GM23338 (cell line): ENCODE data around the gene RIN3. TPM values are rescaled to one million over a fixed set of nuclear protein-coding genes. Genes with fewer than 3 reads are reported as not detected.
"Not testable (repeated sequence)": the region's sequence is repeated elsewhere in the genome, so short reads cannot be mapped to it uniquely, and the experiment has no call there.

Experiments
- ATAC-seq: fragments of 200-7000 bp; cut with Tn5 transposase; 3 replicates; pipeline ENCODE4 v1.9.1; 2020
- DNase-seq: peaks from one replicate; pipeline ENCODE4 v3.0.0-alpha.2; 2015; ENCODE audit warnings: low spot score
- H2AFZ ChIP-seq: fragments of 200-600 bp; sonication (generic); 2 replicates; pipeline ENCODE4 v1.8.0; 2016; ENCODE audit warnings: antibody characterized with exemption, mild to moderate bottlenecking, moderate library complexity
- H3F3A ChIP-seq: fragments of 200-600 bp; sonication (generic); replicated peaks from 2 replicates; pipeline ENCODE4 v1.8.0; 2017; ENCODE audit warnings: antibody characterized with exemption, mixed run types, low read depth
- H3K27ac ChIP-seq: fragments of 200-600 bp; sonication (generic); 2 replicates; pipeline ENCODE4 v1.6.1; 2016; ENCODE audit warnings: low read depth
- H3K27me3 ChIP-seq: fragments of 200-600 bp; sonication (generic); 2 replicates; pipeline ENCODE4 v1.8.0; 2016; ENCODE audit warnings: mild to moderate bottlenecking, mixed run types, moderate library complexity; ENCODE audit not compliant: insufficient read depth
- H3K36me3 ChIP-seq: fragments of 200-600 bp; sonication (generic); 2 replicates; pipeline ENCODE4 v1.8.0; 2016; ENCODE audit warnings: mild to moderate bottlenecking; ENCODE audit not compliant: insufficient read depth
- H3K4me1 ChIP-seq: fragments of 200-600 bp; sonication (generic); 2 replicates; pipeline ENCODE4 v1.8.0; 2016; ENCODE audit warnings: mild to moderate bottlenecking, moderate library complexity; ENCODE audit not compliant: insufficient read depth
- H3K4me2 ChIP-seq: fragments of 200-600 bp; sonication (generic); 2 replicates; pipeline ENCODE4 v1.7.1; 2017; ENCODE audit warnings: mixed run types
- H3K4me3 ChIP-seq: fragments of 200-600 bp; sonication (generic); 2 replicates; pipeline ENCODE4 v1.6.1; 2016; ENCODE audit warnings: mixed run types
- H3K79me2 ChIP-seq: fragments of 200-600 bp; sonication (generic); replicated peaks from 2 replicates; pipeline ENCODE4 v1.8.0; 2017; ENCODE audit warnings: mild to moderate bottlenecking; ENCODE audit not compliant: insufficient read depth
- H3K9me2 ChIP-seq: fragments of 200-600 bp; sonication (generic); 2 replicates; pipeline ENCODE4 v1.8.0; 2017; ENCODE audit not compliant: insufficient read depth
- H4K20me1 ChIP-seq: fragments of 200-600 bp; sonication (generic); replicated peaks from 2 replicates; pipeline ENCODE4 v1.8.0; 2017; ENCODE audit warnings: mild to moderate bottlenecking; ENCODE audit not compliant: insufficient read depth
- H3K27ac Mint-ChIP-seq: 2 replicates; pipeline ENCODE4 v1.8.0; 2020; ENCODE audit warnings: inconsistent platforms, mild to moderate bottlenecking, moderate library complexity, mixed read lengths
- H3K27me3 Mint-ChIP-seq: 3 replicates; pipeline ENCODE4 v1.8.0; 2022; ENCODE audit warnings: low read depth, mild to moderate bottlenecking, moderate library complexity, mixed read lengths, inconsistent platforms; ENCODE audit not compliant: insufficient read depth, poor library complexity
- H3K36me3 Mint-ChIP-seq: 3 replicates; pipeline ENCODE4 v1.8.0; 2021; ENCODE audit warnings: low read depth, mild to moderate bottlenecking, inconsistent platforms, moderate library complexity, mixed read lengths
- H3K4me1 Mint-ChIP-seq: 3 replicates; pipeline ENCODE4 v1.8.0; 2020; ENCODE audit warnings: mild to moderate bottlenecking, inconsistent platforms, mixed read lengths
- H3K4me3 Mint-ChIP-seq: 3 replicates; pipeline ENCODE4 v1.8.0; 2021; ENCODE audit warnings: moderate library complexity, mild to moderate bottlenecking, inconsistent platforms, mixed read lengths
- H3K9me3 Mint-ChIP-seq: 3 replicates; pipeline ENCODE4 v1.8.0; 2020; ENCODE audit warnings: moderate library complexity, mild to moderate bottlenecking, inconsistent platforms, mixed read lengths
- EZH2 ChIP-seq: fragments of 200-600 bp; sonication (generic); IDR thresholded peaks from one replicate; pipeline ENCODE4 v1.8.0; 2017; ENCODE audit warnings: antibody characterized with exemption, mild to moderate bottlenecking, low read depth; ENCODE audit not compliant: unreplicated experiment
- EZH2phosphoT487 ChIP-seq: fragments of 200-600 bp; sonication (generic); IDR thresholded peaks from one replicate; pipeline ENCODE4 v1.8.1; 2018; ENCODE audit warnings: antibody characterized with exemption; ENCODE audit not compliant: unreplicated experiment
- ZNF114 ChIP-seq: fragments of 250-450 bp; sonication (Bioruptor Pico); IDR thresholded peaks from 2 replicates; pipeline ENCODE4 v1.5.0; 2020; ENCODE audit warnings: mild to moderate bottlenecking, moderate library complexity
- polyA plus RNA-seq: library from polyadenylated mRNA; unstranded; fragments of >200 nt; fragmentation: Nextera tagmentation; extraction: Ambion mirVana; gene quantifications from 2 replicates; pipeline ENCODE4 v1.2.1, GENCODE V29; 2016
- total RNA-seq: library from RNA; depleted of rRNA; stranded (reverse); fragments of >200 nt; shearing (Covaris generic); gene quantifications from 2 replicates; pipeline ENCODE4 v1.2.3, GENCODE V29; 2014
- TF ChIP-seq, protein P1 (sequence below): fragments of 250-450 bp; sonication (Bioruptor Pico); IDR thresholded peaks from 2 replicates; pipeline ENCODE4 v1.5.0; 2020; ENCODE audit warnings: mild to moderate bottlenecking, moderate library complexity
- TF ChIP-seq, protein P2 (sequence below): IDR thresholded peaks from 2 replicates; pipeline ENCODE4 v1.6.1; 2016; ENCODE audit warnings: antibody characterized with exemption
- TF ChIP-seq, protein P3 (sequence below), 2 experiments: fragments of 200-600 bp in 1 of 2; sonication (generic) in 1 of 2; conservative IDR thresholded peaks; 2 replicates each; pipeline versions ENCODE4 v1.5.1 to v1.6.1; 2016 to 2017; ENCODE audit warnings: antibody characterized with exemption in 2 of 2, low read depth in 2 of 2, mild to moderate bottlenecking in 2 of 2, moderate library complexity in 1 of 2

RIN3 gene
- total and polyA plus RNA-seq, 2 experiments from 2014 or later = 0.97 to 1.5 TPM

GRCh38 chr14:92712654-92713051 is 199.1 kb downstream of the RIN3 start (continued):
- TF ChIP-seq, protein P1, sequence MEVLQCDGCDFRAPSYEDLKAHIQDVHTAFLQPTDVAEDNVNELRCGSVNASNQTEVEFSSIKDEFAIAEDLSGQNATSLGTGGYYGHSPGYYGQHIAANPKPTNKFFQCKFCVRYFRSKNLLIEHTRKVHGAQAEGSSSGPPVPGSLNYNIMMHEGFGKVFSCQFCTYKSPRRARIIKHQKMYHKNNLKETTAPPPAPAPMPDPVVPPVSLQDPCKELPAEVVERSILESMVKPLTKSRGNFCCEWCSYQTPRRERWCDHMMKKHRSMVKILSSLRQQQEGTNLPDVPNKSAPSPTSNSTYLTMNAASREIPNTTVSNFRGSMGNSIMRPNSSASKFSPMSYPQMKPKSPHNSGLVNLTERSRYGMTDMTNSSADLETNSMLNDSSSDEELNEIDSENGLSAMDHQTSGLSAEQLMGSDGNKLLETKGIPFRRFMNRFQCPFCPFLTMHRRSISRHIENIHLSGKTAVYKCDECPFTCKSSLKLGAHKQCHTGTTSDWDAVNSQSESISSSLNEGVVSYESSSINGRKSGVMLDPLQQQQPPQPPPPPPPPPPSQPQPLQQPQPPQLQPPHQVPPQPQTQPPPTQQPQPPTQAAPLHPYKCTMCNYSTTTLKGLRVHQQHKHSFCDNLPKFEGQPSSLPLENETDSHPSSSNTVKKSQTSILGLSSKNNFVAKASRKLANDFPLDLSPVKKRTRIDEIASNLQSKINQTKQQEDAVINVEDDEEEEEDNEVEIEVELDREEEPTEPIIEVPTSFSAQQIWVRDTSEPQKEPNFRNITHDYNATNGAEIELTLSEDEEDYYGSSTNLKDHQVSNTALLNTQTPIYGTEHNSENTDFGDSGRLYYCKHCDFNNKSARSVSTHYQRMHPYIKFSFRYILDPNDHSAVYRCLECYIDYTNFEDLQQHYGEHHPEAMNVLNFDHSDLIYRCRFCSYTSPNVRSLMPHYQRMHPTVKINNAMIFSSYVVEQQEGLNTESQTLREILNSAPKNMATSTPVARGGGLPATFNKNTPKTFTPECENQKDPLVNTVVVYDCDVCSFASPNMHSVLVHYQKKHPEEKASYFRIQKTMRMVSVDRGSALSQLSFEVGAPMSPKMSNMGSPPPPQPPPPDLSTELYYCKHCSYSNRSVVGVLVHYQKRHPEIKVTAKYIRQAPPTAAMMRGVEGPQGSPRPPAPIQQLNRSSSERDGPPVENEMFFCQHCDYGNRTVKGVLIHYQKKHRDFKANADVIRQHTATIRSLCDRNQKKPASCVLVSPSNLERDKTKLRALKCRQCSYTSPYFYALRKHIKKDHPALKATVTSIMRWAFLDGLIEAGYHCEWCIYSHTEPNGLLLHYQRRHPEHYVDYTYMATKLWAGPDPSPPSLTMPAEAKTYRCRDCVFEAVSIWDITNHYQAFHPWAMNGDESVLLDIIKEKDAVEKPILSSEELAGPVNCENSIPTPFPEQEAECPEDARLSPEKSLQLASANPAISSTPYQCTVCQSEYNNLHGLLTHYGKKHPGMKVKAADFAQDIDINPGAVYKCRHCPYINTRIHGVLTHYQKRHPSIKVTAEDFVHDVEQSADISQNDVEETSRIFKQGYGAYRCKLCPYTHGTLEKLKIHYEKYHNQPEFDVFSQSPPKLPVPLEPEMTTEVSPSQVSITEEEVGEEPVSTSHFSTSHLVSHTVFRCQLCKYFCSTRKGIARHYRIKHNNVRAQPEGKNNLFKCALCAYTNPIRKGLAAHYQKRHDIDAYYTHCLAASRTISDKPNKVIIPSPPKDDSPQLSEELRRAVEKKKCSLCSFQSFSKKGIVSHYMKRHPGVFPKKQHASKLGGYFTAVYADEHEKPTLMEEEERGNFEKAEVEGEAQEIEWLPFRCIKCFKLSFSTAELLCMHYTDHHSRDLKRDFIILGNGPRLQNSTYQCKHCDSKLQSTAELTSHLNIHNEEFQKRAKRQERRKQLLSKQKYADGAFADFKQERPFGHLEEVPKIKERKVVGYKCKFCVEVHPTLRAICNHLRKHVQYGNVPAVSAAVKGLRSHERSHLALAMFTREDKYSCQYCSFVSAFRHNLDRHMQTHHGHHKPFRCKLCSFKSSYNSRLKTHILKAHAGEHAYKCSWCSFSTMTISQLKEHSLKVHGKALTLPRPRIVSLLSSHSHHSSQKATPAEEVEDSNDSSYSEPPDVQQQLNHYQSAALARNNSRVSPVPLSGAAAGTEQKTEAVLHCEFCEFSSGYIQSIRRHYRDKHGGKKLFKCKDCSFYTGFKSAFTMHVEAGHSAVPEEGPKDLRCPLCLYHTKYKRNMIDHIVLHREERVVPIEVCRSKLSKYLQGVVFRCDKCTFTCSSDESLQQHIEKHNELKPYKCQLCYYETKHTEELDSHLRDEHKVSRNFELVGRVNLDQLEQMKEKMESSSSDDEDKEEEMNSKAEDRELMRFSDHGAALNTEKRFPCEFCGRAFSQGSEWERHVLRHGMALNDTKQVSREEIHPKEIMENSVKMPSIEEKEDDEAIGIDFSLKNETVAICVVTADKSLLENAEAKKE (CRISPR knock-in tag) = no peak
- TF ChIP-seq ZNF114 (CRISPR knock-in tag) (no peak), EZH2phosphoT487 (no peak), EZH2 (no peak)
- TF ChIP-seq, protein P2, sequence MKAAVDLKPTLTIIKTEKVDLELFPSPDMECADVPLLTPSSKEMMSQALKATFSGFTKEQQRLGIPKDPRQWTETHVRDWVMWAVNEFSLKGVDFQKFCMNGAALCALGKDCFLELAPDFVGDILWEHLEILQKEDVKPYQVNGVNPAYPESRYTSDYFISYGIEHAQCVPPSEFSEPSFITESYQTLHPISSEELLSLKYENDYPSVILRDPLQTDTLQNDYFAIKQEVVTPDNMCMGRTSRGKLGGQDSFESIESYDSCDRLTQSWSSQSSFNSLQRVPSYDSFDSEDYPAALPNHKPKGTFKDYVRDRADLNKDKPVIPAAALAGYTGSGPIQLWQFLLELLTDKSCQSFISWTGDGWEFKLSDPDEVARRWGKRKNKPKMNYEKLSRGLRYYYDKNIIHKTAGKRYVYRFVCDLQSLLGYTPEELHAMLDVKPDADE = no peak

- not testable (repeated sequence) for H3K27me3 Mint-ChIP-seq, H3K4me3 Mint-ChIP-seq, H3K4me2 ChIP-seq, H3K4me1 ChIP-seq, H3K36me3 Mint-ChIP-seq, H3K4me3 ChIP-seq, H3K27ac ChIP-seq, H3K36me3 ChIP-seq, H3K4me1 Mint-ChIP-seq, H4K20me1 ChIP-seq, H3K9me3 Mint-ChIP-seq, H3K27me3 ChIP-seq, H3K27ac Mint-ChIP-seq, H2AFZ ChIP-seq, H3K79me2 ChIP-seq, H3F3A ChIP-seq, H3K9me2 ChIP-seq
- TF ChIP-seq, protein P3, sequence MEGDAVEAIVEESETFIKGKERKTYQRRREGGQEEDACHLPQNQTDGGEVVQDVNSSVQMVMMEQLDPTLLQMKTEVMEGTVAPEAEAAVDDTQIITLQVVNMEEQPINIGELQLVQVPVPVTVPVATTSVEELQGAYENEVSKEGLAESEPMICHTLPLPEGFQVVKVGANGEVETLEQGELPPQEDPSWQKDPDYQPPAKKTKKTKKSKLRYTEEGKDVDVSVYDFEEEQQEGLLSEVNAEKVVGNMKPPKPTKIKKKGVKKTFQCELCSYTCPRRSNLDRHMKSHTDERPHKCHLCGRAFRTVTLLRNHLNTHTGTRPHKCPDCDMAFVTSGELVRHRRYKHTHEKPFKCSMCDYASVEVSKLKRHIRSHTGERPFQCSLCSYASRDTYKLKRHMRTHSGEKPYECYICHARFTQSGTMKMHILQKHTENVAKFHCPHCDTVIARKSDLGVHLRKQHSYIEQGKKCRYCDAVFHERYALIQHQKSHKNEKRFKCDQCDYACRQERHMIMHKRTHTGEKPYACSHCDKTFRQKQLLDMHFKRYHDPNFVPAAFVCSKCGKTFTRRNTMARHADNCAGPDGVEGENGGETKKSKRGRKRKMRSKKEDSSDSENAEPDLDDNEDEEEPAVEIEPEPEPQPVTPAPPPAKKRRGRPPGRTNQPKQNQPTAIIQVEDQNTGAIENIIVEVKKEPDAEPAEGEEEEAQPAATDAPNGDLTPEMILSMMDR (conservative IDR thresholded peaks at IDR 0.05; ENCODE audit: low read depth in 2 of 2) = peak; percentile 81 to 88
- peak; percentile 99 for ATAC-seq
- peak; percentile 89 for DNase-seq
Measured at GRCh38 chr14:92714739-92715307, 201.2 kb downstream of the RIN3 start.
